HG03460 (cell line): Measurements from ENCODE around the gene DYSF.

ENCODE experiments used
- ATAC-seq: cut with Tn5 transposase; IDR thresholded peaks from one replicate; pipeline ENCODE4 v1.9.1; 2021; ENCODE audit not compliant: unreplicated experiment

The DYSF gene

GRCh38 chr2:71564790-71565189, 111.4 kb downstream of the DYSF start:
- no peak for ATAC-seq

- ATAC-seq = no peak
These were observed 113.0 kb downstream of the DYSF start for GRCh38 chr2:71566372-71566771.

- no peak for ATAC-seq
These were observed 114.3 kb downstream of the DYSF start for GRCh38 chr2:71567625-71568024.

GRCh38 chr2:71568103-71568502, 114.7 kb downstream of the DYSF start:
- no peak for ATAC-seq

- ATAC-seq = no peak
These were observed 117.2 kb downstream of the DYSF start for GRCh38 chr2:71570511-71570910.

- no peak for ATAC-seq
These were observed 117.6 kb downstream of the DYSF start for GRCh38 chr2:71570951-71571460.

GRCh38 chr2:71571945-71572344, 118.6 kb downstream of the DYSF start:
- no peak for ATAC-seq

- ATAC-seq = no peak
These were observed 122.6 kb downstream of the DYSF start for GRCh38 chr2:71575966-71576365.

GRCh38 chr2:71576541-71576940, 123.2 kb downstream of the DYSF start:
- ATAC-seq = no peak

GRCh38 chr2:71577209-71577608, 123.8 kb downstream of the DYSF start:
- ATAC-seq = no peak

GRCh38 chr2:71578767-71579342, 125.5 kb downstream of the DYSF start:
- no peak for ATAC-seq

- ATAC-seq = no peak
These were observed 127.7 kb downstream of the DYSF start for GRCh38 chr2:71581026-71581425.

GRCh38 chr2:71583876-71584275, 130.5 kb downstream of the DYSF start:
- no peak for ATAC-seq

- ATAC-seq = no peak
These were observed 133.1 kb downstream of the DYSF start for GRCh38 chr2:71586471-71586870.

GRCh38 chr2:71587509-71588073, 134.2 kb downstream of the DYSF start:
- ATAC-seq = no peak

GRCh38 chr2:71588497-71589170, 135.3 kb downstream of the DYSF start:
- ATAC-seq = no peak

- ATAC-seq = no peak
These were observed 136.4 kb downstream of the DYSF start for GRCh38 chr2:71589763-71590162.

- no peak for ATAC-seq
These were observed 137.7 kb downstream of the DYSF start for GRCh38 chr2:71591044-71591443.

- ATAC-seq = no peak
These were observed 138.9 kb downstream of the DYSF start for GRCh38 chr2:71592181-71592711.

- no peak for ATAC-seq
These were observed 142.2 kb downstream of the DYSF start for GRCh38 chr2:71595569-71595968.

- no peak for ATAC-seq
These were observed 142.7 kb downstream of the DYSF start for GRCh38 chr2:71596011-71596410.

GRCh38 chr2:71597756-71598155, 144.4 kb downstream of the DYSF start:
- no peak for ATAC-seq
